GM23338 (cell line): ENCODE data around the gene DIP2C.

Experiments used
- CREB1 ChIP-seq: fragments of 250-450 bp; sonication (Bioruptor Pico); IDR thresholded peaks from 2 replicates; pipeline ENCODE4 v1.5.0; 2020; ENCODE audit warnings: low read depth, mild to moderate bottlenecking, moderate library complexity
- EZH2 ChIP-seq: fragments of 200-600 bp; sonication (generic); IDR thresholded peaks from one replicate; pipeline ENCODE4 v1.8.0; 2017; ENCODE audit warnings: antibody characterized with exemption, mild to moderate bottlenecking, low read depth; ENCODE audit not compliant: unreplicated experiment
- EZH2phosphoT487 ChIP-seq: fragments of 200-600 bp; sonication (generic); IDR thresholded peaks from one replicate; pipeline ENCODE4 v1.8.1; 2018; ENCODE audit warnings: antibody characterized with exemption; ENCODE audit not compliant: unreplicated experiment
- JUNB ChIP-seq: IDR thresholded peaks from one replicate; pipeline ENCODE4 v1.6.1; 2016; ENCODE audit warnings: antibody characterized with exemption; ENCODE audit not compliant: unreplicated experiment
- POLR2AphosphoS5 ChIP-seq: IDR thresholded peaks from 2 replicates; pipeline ENCODE4 v1.6.1; 2016; ENCODE audit warnings: antibody characterized with exemption, low read depth
- STAT1 ChIP-seq: IDR thresholded peaks from one replicate; pipeline ENCODE4 v1.6.1; 2016; ENCODE audit warnings: antibody characterized with exemption; ENCODE audit not compliant: unreplicated experiment
- ZNF114 ChIP-seq: fragments of 250-450 bp; sonication (Bioruptor Pico); IDR thresholded peaks from 2 replicates; pipeline ENCODE4 v1.5.0; 2020; ENCODE audit warnings: mild to moderate bottlenecking, moderate library complexity
- ZNF331 ChIP-seq: fragments of 250-450 bp; sonication (Bioruptor Pico); IDR thresholded peaks from 2 replicates; pipeline ENCODE4 v1.5.0; 2020; ENCODE audit warnings: low read depth, mild to moderate bottlenecking, moderate library complexity
- TF ChIP-seq, protein P1 (sequence below), 2 experiments: fragments of 200-600 bp in 1 of 2; sonication (generic) in 1 of 2; conservative IDR thresholded peaks; 2 replicates each; pipeline versions ENCODE4 v1.5.1 to v1.6.1; 2016 to 2017; ENCODE audit warnings: antibody characterized with exemption in 2 of 2, low read depth in 2 of 2, mild to moderate bottlenecking in 2 of 2, moderate library complexity in 1 of 2
- TF ChIP-seq, protein P2 (sequence below): IDR thresholded peaks from one replicate; pipeline ENCODE4 v1.6.1; 2018; ENCODE audit warnings: antibody characterized with exemption; ENCODE audit not compliant: unreplicated experiment
- TF ChIP-seq, protein P3 (sequence below): fragments of 250-450 bp; sonication (Bioruptor Pico); IDR thresholded peaks from 2 replicates; pipeline ENCODE4 v1.5.0; 2020; ENCODE audit warnings: mild to moderate bottlenecking, moderate library complexity

DNA sequence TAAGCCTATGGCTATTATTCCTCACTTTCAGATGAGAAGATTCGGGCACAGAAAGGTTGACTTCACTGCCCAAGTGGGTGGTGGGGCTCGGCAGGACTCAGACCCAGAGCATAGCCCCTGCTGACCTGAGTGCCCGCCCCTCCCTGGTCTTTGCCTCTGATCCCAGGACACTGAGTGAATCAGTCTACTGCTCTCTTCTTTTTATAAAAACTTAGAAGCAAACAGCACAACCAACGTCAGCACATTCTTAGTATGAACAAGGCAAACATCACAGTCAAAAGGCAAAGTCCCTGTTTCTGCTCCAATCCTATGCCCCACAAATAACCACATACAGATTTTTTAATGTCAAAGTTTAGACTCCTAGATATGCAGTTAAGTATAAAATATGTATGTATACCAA is 316.5 kb downstream of the DIP2C start:
- TF ChIP-seq, protein P1, sequence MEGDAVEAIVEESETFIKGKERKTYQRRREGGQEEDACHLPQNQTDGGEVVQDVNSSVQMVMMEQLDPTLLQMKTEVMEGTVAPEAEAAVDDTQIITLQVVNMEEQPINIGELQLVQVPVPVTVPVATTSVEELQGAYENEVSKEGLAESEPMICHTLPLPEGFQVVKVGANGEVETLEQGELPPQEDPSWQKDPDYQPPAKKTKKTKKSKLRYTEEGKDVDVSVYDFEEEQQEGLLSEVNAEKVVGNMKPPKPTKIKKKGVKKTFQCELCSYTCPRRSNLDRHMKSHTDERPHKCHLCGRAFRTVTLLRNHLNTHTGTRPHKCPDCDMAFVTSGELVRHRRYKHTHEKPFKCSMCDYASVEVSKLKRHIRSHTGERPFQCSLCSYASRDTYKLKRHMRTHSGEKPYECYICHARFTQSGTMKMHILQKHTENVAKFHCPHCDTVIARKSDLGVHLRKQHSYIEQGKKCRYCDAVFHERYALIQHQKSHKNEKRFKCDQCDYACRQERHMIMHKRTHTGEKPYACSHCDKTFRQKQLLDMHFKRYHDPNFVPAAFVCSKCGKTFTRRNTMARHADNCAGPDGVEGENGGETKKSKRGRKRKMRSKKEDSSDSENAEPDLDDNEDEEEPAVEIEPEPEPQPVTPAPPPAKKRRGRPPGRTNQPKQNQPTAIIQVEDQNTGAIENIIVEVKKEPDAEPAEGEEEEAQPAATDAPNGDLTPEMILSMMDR (conservative IDR thresholded peaks at IDR 0.05; ENCODE audit: low read depth in 2 of 2) = no peak
- TF ChIP-seq STAT1 = no peak
- no peak for TF ChIP-seq EZH2phosphoT487
- no peak for TF ChIP-seq EZH2
- TF ChIP-seq, protein P2, sequence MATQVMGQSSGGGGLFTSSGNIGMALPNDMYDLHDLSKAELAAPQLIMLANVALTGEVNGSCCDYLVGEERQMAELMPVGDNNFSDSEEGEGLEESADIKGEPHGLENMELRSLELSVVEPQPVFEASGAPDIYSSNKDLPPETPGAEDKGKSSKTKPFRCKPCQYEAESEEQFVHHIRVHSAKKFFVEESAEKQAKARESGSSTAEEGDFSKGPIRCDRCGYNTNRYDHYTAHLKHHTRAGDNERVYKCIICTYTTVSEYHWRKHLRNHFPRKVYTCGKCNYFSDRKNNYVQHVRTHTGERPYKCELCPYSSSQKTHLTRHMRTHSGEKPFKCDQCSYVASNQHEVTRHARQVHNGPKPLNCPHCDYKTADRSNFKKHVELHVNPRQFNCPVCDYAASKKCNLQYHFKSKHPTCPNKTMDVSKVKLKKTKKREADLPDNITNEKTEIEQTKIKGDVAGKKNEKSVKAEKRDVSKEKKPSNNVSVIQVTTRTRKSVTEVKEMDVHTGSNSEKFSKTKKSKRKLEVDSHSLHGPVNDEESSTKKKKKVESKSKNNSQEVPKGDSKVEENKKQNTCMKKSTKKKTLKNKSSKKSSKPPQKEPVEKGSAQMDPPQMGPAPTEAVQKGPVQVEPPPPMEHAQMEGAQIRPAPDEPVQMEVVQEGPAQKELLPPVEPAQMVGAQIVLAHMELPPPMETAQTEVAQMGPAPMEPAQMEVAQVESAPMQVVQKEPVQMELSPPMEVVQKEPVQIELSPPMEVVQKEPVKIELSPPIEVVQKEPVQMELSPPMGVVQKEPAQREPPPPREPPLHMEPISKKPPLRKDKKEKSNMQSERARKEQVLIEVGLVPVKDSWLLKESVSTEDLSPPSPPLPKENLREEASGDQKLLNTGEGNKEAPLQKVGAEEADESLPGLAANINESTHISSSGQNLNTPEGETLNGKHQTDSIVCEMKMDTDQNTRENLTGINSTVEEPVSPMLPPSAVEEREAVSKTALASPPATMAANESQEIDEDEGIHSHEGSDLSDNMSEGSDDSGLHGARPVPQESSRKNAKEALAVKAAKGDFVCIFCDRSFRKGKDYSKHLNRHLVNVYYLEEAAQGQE = no peak
- TF ChIP-seq JUNB = no peak
- no peak for TF ChIP-seq POLR2AphosphoS5
- no peak for TF ChIP-seq CREB1 (CRISPR knock-in tag)
- TF ChIP-seq ZNF114 = no peak
- TF ChIP-seq, protein P3, sequence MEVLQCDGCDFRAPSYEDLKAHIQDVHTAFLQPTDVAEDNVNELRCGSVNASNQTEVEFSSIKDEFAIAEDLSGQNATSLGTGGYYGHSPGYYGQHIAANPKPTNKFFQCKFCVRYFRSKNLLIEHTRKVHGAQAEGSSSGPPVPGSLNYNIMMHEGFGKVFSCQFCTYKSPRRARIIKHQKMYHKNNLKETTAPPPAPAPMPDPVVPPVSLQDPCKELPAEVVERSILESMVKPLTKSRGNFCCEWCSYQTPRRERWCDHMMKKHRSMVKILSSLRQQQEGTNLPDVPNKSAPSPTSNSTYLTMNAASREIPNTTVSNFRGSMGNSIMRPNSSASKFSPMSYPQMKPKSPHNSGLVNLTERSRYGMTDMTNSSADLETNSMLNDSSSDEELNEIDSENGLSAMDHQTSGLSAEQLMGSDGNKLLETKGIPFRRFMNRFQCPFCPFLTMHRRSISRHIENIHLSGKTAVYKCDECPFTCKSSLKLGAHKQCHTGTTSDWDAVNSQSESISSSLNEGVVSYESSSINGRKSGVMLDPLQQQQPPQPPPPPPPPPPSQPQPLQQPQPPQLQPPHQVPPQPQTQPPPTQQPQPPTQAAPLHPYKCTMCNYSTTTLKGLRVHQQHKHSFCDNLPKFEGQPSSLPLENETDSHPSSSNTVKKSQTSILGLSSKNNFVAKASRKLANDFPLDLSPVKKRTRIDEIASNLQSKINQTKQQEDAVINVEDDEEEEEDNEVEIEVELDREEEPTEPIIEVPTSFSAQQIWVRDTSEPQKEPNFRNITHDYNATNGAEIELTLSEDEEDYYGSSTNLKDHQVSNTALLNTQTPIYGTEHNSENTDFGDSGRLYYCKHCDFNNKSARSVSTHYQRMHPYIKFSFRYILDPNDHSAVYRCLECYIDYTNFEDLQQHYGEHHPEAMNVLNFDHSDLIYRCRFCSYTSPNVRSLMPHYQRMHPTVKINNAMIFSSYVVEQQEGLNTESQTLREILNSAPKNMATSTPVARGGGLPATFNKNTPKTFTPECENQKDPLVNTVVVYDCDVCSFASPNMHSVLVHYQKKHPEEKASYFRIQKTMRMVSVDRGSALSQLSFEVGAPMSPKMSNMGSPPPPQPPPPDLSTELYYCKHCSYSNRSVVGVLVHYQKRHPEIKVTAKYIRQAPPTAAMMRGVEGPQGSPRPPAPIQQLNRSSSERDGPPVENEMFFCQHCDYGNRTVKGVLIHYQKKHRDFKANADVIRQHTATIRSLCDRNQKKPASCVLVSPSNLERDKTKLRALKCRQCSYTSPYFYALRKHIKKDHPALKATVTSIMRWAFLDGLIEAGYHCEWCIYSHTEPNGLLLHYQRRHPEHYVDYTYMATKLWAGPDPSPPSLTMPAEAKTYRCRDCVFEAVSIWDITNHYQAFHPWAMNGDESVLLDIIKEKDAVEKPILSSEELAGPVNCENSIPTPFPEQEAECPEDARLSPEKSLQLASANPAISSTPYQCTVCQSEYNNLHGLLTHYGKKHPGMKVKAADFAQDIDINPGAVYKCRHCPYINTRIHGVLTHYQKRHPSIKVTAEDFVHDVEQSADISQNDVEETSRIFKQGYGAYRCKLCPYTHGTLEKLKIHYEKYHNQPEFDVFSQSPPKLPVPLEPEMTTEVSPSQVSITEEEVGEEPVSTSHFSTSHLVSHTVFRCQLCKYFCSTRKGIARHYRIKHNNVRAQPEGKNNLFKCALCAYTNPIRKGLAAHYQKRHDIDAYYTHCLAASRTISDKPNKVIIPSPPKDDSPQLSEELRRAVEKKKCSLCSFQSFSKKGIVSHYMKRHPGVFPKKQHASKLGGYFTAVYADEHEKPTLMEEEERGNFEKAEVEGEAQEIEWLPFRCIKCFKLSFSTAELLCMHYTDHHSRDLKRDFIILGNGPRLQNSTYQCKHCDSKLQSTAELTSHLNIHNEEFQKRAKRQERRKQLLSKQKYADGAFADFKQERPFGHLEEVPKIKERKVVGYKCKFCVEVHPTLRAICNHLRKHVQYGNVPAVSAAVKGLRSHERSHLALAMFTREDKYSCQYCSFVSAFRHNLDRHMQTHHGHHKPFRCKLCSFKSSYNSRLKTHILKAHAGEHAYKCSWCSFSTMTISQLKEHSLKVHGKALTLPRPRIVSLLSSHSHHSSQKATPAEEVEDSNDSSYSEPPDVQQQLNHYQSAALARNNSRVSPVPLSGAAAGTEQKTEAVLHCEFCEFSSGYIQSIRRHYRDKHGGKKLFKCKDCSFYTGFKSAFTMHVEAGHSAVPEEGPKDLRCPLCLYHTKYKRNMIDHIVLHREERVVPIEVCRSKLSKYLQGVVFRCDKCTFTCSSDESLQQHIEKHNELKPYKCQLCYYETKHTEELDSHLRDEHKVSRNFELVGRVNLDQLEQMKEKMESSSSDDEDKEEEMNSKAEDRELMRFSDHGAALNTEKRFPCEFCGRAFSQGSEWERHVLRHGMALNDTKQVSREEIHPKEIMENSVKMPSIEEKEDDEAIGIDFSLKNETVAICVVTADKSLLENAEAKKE (CRISPR knock-in tag) = no peak
- TF ChIP-seq ZNF331 = no peak
